SK-N-SH treated with all-trans-retinoic acid at 6 μM for 48 hours (cell line): ENCODE results near the gene IL1R2.

Experiments used
- ARNTL ChIP-seq: fragments of 450-650 bp; formaldehyde crosslinking; IDR thresholded peaks from 2 replicates; pipeline ENCODE4 v1.5.0; 2020; ENCODE audit warnings: low read depth, mild to moderate bottlenecking, moderate library complexity, borderline replicate concordance
- CREB5 ChIP-seq: fragments of 250-450 bp; sonication (Bioruptor Pico); IDR thresholded peaks from 2 replicates; pipeline ENCODE4 v1.5.1; 2020; ENCODE audit warnings: low read depth, mild to moderate bottlenecking, moderate library complexity
- OSR1 ChIP-seq: fragments of 250-450 bp; sonication (Bioruptor Pico); IDR thresholded peaks from 2 replicates; pipeline ENCODE4 v1.8.0; 2022; ENCODE audit warnings: moderate library complexity, mild to moderate bottlenecking, inconsistent platforms
- PATZ1 ChIP-seq: fragments of 250-450 bp; sonication (Bioruptor Pico); IDR thresholded peaks from 2 replicates; pipeline ENCODE4 v1.8.0; 2020; ENCODE audit warnings: mild to moderate bottlenecking, moderate library complexity, borderline replicate concordance
- PPARA ChIP-seq: fragments of 250-450 bp; sonication (Bioruptor Pico); IDR thresholded peaks from 2 replicates; pipeline ENCODE4 v1.5.0; 2020; ENCODE audit warnings: mild to moderate bottlenecking, borderline replicate concordance
- RARB ChIP-seq: fragments of 250-450 bp; sonication (Bioruptor Pico); IDR thresholded peaks from 2 replicates; pipeline ENCODE4 v1.8.0; 2021; ENCODE audit warnings: mild to moderate bottlenecking, moderate library complexity
- SNAI2 ChIP-seq: fragments of 250-450 bp; sonication (Bioruptor Pico); IDR thresholded peaks from 2 replicates; pipeline ENCODE4 v1.5.0; 2020; ENCODE audit warnings: mild to moderate bottlenecking, moderate library complexity
- TCF4 ChIP-seq: fragments of 250-450 bp; sonication (Bioruptor Pico); IDR thresholded peaks from 2 replicates; pipeline ENCODE4 v1.8.0; 2021; ENCODE audit warnings: mild to moderate bottlenecking, moderate library complexity, borderline replicate concordance
- TSHZ2 ChIP-seq: fragments of 250-450 bp; sonication (Bioruptor Pico); IDR thresholded peaks from 2 replicates; pipeline ENCODE4 v1.5.0; 2020; ENCODE audit warnings: mild to moderate bottlenecking, moderate library complexity
- ZFP3 ChIP-seq: fragments of 250-450 bp; sonication (Bioruptor Pico); IDR thresholded peaks from 2 replicates; pipeline ENCODE4 v1.5.0; 2020; ENCODE audit warnings: mild to moderate bottlenecking, moderate library complexity
- ZNF8 ChIP-seq: fragments of 450-650 bp; formaldehyde crosslinking; IDR thresholded peaks from 2 replicates; pipeline ENCODE4 v1.5.0; 2020; ENCODE audit warnings: mild to moderate bottlenecking, moderate library complexity

- TF ChIP-seq OSR1 (CRISPR knock-in tag) = no peak
- no peak for TF ChIP-seq SNAI2 (CRISPR knock-in tag)
- no peak for TF ChIP-seq PATZ1
- TF ChIP-seq PPARA (CRISPR knock-in tag) = no peak
- TF ChIP-seq TCF4 = no peak
- TF ChIP-seq RARB = no peak
- no peak for TF ChIP-seq TSHZ2 (CRISPR knock-in tag)
- no peak for TF ChIP-seq ZNF8 (CRISPR knock-in tag)
- no peak for TF ChIP-seq ARNTL (CRISPR knock-in tag)
- TF ChIP-seq CREB5 (CRISPR knock-in tag) = no peak
- no peak for TF ChIP-seq ZFP3
Measured at GRCh38 chr2:102033031-102033749, 41.4 kb downstream of the IL1R2 start.
